HCT116 (cell line): Measurements from ENCODE around the gene GPATCH8. TPM values are rescaled to one million over a fixed set of nuclear protein-coding genes. Genes with fewer than 3 reads are reported as not detected.

Experiments used
- ATAC-seq: fragments of 200-7000 bp; cut with Tn5 transposase; 2 replicates; pipeline ENCODE4 v1.9.1; 2020; ENCODE audit warnings: mild to moderate bottlenecking, moderate library complexity
- BruUV-seq: library from RNA; stranded (reverse); fragments of 400-500 nt; replicated peaks from 2 replicates; lab custom pipeline; 2021; lab: Mats Ljungman, UMichigan
- CTCF ChIA-PET: fragments of 300-600 bp; sonication (Branson Sonifier 250); formaldehyde crosslinking; loops from one replicate; lab custom pipeline; 2021; ENCODE audit warnings: antibody characterized with exemption; lab: Charles Lee
- POLR2A ChIA-PET: fragments of 300-600, 350-600 bp; sonication (Branson Sonifier 250); formaldehyde crosslinking; loops from one replicate; lab custom pipeline; 2021; ENCODE audit warnings: antibody characterized with exemption; lab: Charles Lee
- RAD21 ChIA-PET, 2 experiments: fragments of 300-600 bp; sonication (Branson Sonifier 250); formaldehyde crosslinking; loops; one replicate each; lab custom pipeline; 2023; ENCODE audit warnings: low total read pairs in 2 of 2; ENCODE audit not compliant: uncharacterized antibody in 2 of 2, unreplicated experiment in 2 of 2, low non-redundant PET in 1 of 2; lab: Charles Lee
- DNase-seq: peaks from one replicate; pipeline ENCODE4 v3.0.0-alpha.2; 2010; ENCODE audit warnings: low read depth, low spot score
- H2AFZ ChIP-seq: fragments of 200-600 bp; shearing (Covaris generic), sonication (generic); 2 replicates; pipeline ENCODE4 v1.6.1; 2017; ENCODE audit warnings: low read depth, mixed run types, mixed read lengths, antibody characterized with exemption, low read length; ENCODE audit not compliant: poor library complexity, severe bottlenecking
- H3K27ac ChIP-seq: 2 replicates; pipeline ENCODE4 v1.5.1; 2012; ENCODE audit warnings: low read depth, low read length
- H3K27me3 ChIP-seq: fragments of 200-600 bp; sonication (generic); 2 replicates; pipeline ENCODE4 v1.6.1; 2016; ENCODE audit warnings: mixed run types, low read length, mixed read lengths; ENCODE audit not compliant: insufficient read depth
- H3K36me3 ChIP-seq, 2 experiments: fragments of 200-500 bp in 1 of 2; fragments of 200-600 bp in 1 of 2; sonication (Bioruptor generic) in 1 of 2; sonication (generic) in 1 of 2; 2 replicates each; pipeline versions ENCODE4 v1.5.1 to v1.6.1; 2014 to 2016; ENCODE audit warnings: low read length in 2 of 2, inconsistent platforms in 1 of 2, mixed read lengths in 1 of 2, mixed run types in 1 of 2; ENCODE audit not compliant: insufficient read depth in 2 of 2, control insufficient read depth in 1 of 2
- H3K4me1 ChIP-seq, 2 experiments: fragments of 200-600 bp in 1 of 2; sonication (generic) in 1 of 2; 2 replicates each; pipeline versions ENCODE4 v1.5.1 to v1.6.1; 2012 to 2017; ENCODE audit warnings: low read length in 2 of 2, inconsistent platforms in 1 of 2, mild to moderate bottlenecking in 1 of 2, mixed read lengths in 1 of 2, mixed run types in 1 of 2, moderate library complexity in 1 of 2; ENCODE audit not compliant: insufficient read depth in 2 of 2, control insufficient read depth in 1 of 2
- H3K4me2 ChIP-seq: fragments of 200-600 bp; sonication (generic); 2 replicates; pipeline ENCODE4 v1.6.1; 2017; ENCODE audit warnings: mixed run types, low read length, mixed read lengths
- H3K4me3 ChIP-seq, 2 experiments: fragments of 200-600 bp in 1 of 2; sonication (generic) in 1 of 2; replicated peaks in 1 of 2; 2 replicates each; pipeline ENCODE4 v1.5.1; 2011 to 2016; ENCODE audit warnings: low read length in 2 of 2, control low read depth in 1 of 2, low read depth in 1 of 2, mild to moderate bottlenecking in 1 of 2, mixed read lengths in 1 of 2, mixed run types in 1 of 2
- H3K79me2 ChIP-seq: fragments of 200-600 bp; sonication (generic); 2 replicates; pipeline ENCODE4 v1.6.1; 2017; ENCODE audit warnings: mild to moderate bottlenecking, mixed run types, low read length, moderate library complexity, mixed read lengths; ENCODE audit not compliant: insufficient read depth
- H3K9ac ChIP-seq: fragments of 200-600 bp; sonication (generic); 2 replicates; pipeline ENCODE4 v1.6.1; 2016; ENCODE audit warnings: low read length, mixed read lengths
- H3K9me2 ChIP-seq: fragments of 200-600 bp; sonication (generic), shearing (Covaris generic); 2 replicates; pipeline ENCODE4 v1.6.1; 2017; ENCODE audit warnings: mixed run types, mild to moderate bottlenecking, moderate library complexity; ENCODE audit not compliant: insufficient read depth
- H3K9me3 ChIP-seq, 2 experiments: fragments of 200-500 bp in 1 of 2; fragments of 200-600 bp in 1 of 2; sonication (Bioruptor generic) in 1 of 2; sonication (generic) in 1 of 2; 2 replicates each; pipeline ENCODE4 v1.6.1; 2014 to 2017; ENCODE audit warnings: low read length in 2 of 2, mixed read lengths in 2 of 2, inconsistent platforms in 1 of 2, low read depth in 1 of 2, mild to moderate bottlenecking in 1 of 2, mixed run types in 1 of 2, moderate library complexity in 1 of 2; ENCODE audit not compliant: control insufficient read depth in 1 of 2, insufficient read depth in 1 of 2
- H4K20me1 ChIP-seq: fragments of 200-600 bp; sonication (generic), shearing (Covaris generic); 2 replicates; pipeline ENCODE4 v1.6.1; 2017; ENCODE audit warnings: mixed run types, mild to moderate bottlenecking, moderate library complexity; ENCODE audit not compliant: insufficient read depth
- ATF3 ChIP-seq: IDR thresholded peaks from 2 replicates; pipeline ENCODE4 v1.6.1; 2012
- CBX3 ChIP-seq: IDR thresholded peaks from 2 replicates; pipeline ENCODE4 v1.6.1; 2012; ENCODE audit warnings: low read depth
- EGR1 ChIP-seq: IDR thresholded peaks from 2 replicates; pipeline ENCODE4 v1.6.1; 2012; ENCODE audit warnings: low read depth
- EZH2phosphoT487 ChIP-seq: fragments of 200-600 bp; IDR thresholded peaks from 2 replicates; pipeline ENCODE4 v1.6.1; 2018; ENCODE audit warnings: antibody characterized with exemption, borderline replicate concordance
- FOSL1 ChIP-seq: IDR thresholded peaks from 2 replicates; pipeline ENCODE4 v1.6.1; 2012; ENCODE audit warnings: low read depth
- JUND ChIP-seq: IDR thresholded peaks from 2 replicates; pipeline ENCODE4 v1.6.1; 2012
- POLR2AphosphoS5 ChIP-seq: IDR thresholded peaks from 2 replicates; pipeline ENCODE4 v1.6.1; 2011; ENCODE audit warnings: mild to moderate bottlenecking, low read depth, low read length, moderate library complexity
- SIN3A ChIP-seq: IDR thresholded peaks from 2 replicates; pipeline ENCODE4 v1.6.1; 2012; ENCODE audit warnings: low read depth
- SP1 ChIP-seq: IDR thresholded peaks from 2 replicates; pipeline ENCODE4 v1.6.1; 2012; ENCODE audit warnings: low read depth
- TCF7L2 ChIP-seq: IDR thresholded peaks from 2 replicates; pipeline ENCODE4 v1.7.0; 2011; ENCODE audit warnings: borderline replicate concordance, inconsistent platforms; ENCODE audit not compliant: insufficient read depth, insufficient read length; ENCODE audit errors: extremely low read depth
- ZNF274 ChIP-seq: fragments of 200-500 bp; sonication (Bioruptor generic); IDR thresholded peaks from 2 replicates; pipeline ENCODE4 v1.6.1; 2014; ENCODE audit warnings: mild to moderate bottlenecking, low read depth, low read length, inconsistent platforms
- intact Hi-C: fragments of 100-400 bp; cut with micrococcal nuclease; formaldehyde crosslinking; loops from 2 replicates; pipeline ENCODE4 v1.10.0; 2022
- total RNA-seq: library from RNA; stranded (reverse); gene quantifications from one replicate; pipeline ENCODE4 v1.2.1, GENCODE V29; 2021; ENCODE audit not compliant: unreplicated experiment
- TF ChIP-seq, protein P1 (sequence below), 3 experiments: fragments of 200-600 bp in 1 of 3; sonication (generic) in 1 of 3; IDR thresholded peaks in 2 of 3; conservative IDR thresholded peaks in 1 of 3; 2 replicates each; pipeline ENCODE4 v1.5.1; 2012 to 2017; ENCODE audit warnings: low read depth in 2 of 3, low read length in 2 of 3, antibody characterized with exemption in 1 of 3, borderline replicate concordance in 1 of 3, control low read depth in 1 of 3, mild to moderate bottlenecking in 1 of 3, mixed read lengths in 1 of 3, mixed run types in 1 of 3, moderate library complexity in 1 of 3; ENCODE audit not compliant: insufficient read depth in 1 of 3

The GPATCH8 gene
- total RNA-seq, 1 experiment from 2014 or later: 28.7 TPM

DNA sequence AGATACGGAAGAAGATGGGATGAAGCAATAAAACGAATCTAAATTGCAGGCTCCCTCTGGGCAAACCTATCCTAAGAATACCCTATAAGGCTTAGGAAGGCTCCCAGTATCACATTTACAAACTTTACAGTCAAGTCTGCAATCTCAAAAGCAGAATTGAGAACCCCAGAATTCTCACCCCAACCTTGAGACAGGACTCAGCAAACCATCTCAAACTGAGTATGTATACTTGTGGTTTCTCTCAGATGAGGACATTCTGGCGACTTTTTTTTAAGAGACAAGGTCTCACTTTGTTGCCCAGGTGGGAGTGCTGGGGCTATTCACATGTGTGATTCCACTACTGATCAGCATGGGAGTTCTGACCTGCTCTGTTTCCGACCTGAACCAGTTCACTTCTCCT is 94.4 kb downstream of the GPATCH8 start:
- Histone ChIP-seq H4K20me1 (no peaks in the 10 kb centered on the region; the same call in 1 of the 2 replicates), H3K27me3 (no peaks in the 10 kb centered on the region), H3K9ac (no peak overlapping the region), H3K79me2 (peaks cover 19% of the 10 kb centered on the region), H3K27ac (no peak overlapping the region), H3K9me3 (no peaks in the 10 kb centered on the region), H3K4me2 (no peak overlapping the region), H3K36me3 (peaks cover 3 to 4% of the 10 kb centered on the region in 2 experiments; a peak in 1 of 4 replicates), H3K9me2 (no peaks in the 10 kb centered on the region), H3K4me1 (no peaks in the 10 kb centered on the region), H3K4me3 (no peak overlapping the region), H2AFZ (no peak overlapping the region)
- DNase-seq: no peak
- intact Hi-C loops: no loop called here
- no peak for ATAC-seq
- BruUV-seq: no TSS peak
- ChIA-PET RAD21 (no interaction called here), POLR2A (no interaction called here), CTCF (no interaction called here)
- no peak for TF ChIP-seq POLR2AphosphoS5

DNA sequence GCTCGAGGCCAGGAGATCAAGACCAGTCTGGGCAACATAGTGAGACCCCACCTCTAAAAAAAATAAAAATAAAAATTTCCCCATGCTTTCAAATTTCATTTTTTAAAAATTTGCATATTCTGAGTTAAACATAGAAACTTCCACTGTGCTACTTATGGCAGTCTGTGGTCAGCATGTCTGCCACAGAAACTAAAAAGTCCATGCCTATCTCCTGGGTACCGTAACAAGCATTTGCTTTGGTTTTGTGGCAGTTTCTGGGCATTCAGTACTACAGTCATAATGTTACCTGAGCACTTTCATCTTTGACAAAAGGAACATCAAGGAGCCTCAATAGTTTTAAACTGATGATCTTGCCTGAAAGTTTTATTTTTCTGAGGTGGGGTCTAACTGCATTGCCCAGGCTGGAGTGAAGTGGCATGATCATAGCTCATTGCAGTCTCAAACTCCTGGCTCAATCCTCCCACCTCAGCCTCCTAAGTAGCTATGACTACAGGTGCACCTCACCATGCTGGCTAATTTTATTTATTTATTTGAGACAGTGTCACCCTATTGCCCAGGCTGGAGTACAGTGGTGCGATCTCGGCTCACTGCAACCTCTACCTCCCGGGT is 100.5 kb downstream of the GPATCH8 start:
- H3K9me2 ChIP-seq: no peaks in the 10 kb centered on the region
- H3K36me3 ChIP-seq: peaks cover 17 to 20% of the 10 kb centered on the region in 2 experiments; a peak in 3 of 4 replicates
- H3K9ac ChIP-seq: no peak overlapping the region
- H3K27ac ChIP-seq: no peak overlapping the region
- ChIA-PET CTCF (interaction anchor here (1.3 kb wide), 1 partner anchor 121 kb away, joined by 5 read pairs; no protein-coding TSS in a partner anchor), POLR2A (no interaction called here), RAD21 (interaction anchor here (0.8 to 1.3 kb wide), 2 partner anchors 121 kb away, joined by 3 to 5 read pairs; no protein-coding TSS in a partner anchor)
- no TSS peak for BruUV-seq
- no peaks in the 10 kb centered on the region for H3K4me1 ChIP-seq
- no peak overlapping the region for H3K4me2 ChIP-seq
- H3K9me3 ChIP-seq: no peaks in the 10 kb centered on the region
- H3K4me3 ChIP-seq: no peak overlapping the region
- H3K79me2 ChIP-seq: peaks cover 8% of the 10 kb centered on the region; the same call in 1 of the 2 replicates
- TF ChIP-seq SIN3A (no peak), POLR2AphosphoS5 (no peak), EZH2phosphoT487 (no peak), CBX3 (no peak), JUND (no peak), TCF7L2 (no peak), EGR1 (no peak), SP1 (no peak), ZNF274 (no peak), ATF3 (no peak), FOSL1 (no peak)
- TF ChIP-seq, protein P1, sequence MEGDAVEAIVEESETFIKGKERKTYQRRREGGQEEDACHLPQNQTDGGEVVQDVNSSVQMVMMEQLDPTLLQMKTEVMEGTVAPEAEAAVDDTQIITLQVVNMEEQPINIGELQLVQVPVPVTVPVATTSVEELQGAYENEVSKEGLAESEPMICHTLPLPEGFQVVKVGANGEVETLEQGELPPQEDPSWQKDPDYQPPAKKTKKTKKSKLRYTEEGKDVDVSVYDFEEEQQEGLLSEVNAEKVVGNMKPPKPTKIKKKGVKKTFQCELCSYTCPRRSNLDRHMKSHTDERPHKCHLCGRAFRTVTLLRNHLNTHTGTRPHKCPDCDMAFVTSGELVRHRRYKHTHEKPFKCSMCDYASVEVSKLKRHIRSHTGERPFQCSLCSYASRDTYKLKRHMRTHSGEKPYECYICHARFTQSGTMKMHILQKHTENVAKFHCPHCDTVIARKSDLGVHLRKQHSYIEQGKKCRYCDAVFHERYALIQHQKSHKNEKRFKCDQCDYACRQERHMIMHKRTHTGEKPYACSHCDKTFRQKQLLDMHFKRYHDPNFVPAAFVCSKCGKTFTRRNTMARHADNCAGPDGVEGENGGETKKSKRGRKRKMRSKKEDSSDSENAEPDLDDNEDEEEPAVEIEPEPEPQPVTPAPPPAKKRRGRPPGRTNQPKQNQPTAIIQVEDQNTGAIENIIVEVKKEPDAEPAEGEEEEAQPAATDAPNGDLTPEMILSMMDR (IDR thresholded peaks at IDR 0.05 in 2 of 3, conservative IDR thresholded peaks at IDR 0.05 in 1 of 3; ENCODE audit: borderline replicate concordance in 1 of 3, insufficient read depth in 1 of 3, low read depth in 2 of 3, low read length in 2 of 3): no peak
- DNase-seq (no peak), ATAC-seq (no peak)
- intact Hi-C loops: no loop called here
- no peak overlapping the region for H2AFZ ChIP-seq
- H4K20me1 ChIP-seq: no peaks in the 10 kb centered on the region; the same call in 1 of the 2 replicates
- no peaks in the 10 kb centered on the region for H3K27me3 ChIP-seq
